Testis (tissue), 5 donors: ENCODE measurements around the gene TRMT10B. TPM values are rescaled to one million over a fixed set of nuclear protein-coding genes. Genes with fewer than 3 reads are reported as not detected.
A peak's percentile ranks its signal among the peaks of the same experiment; 100 is the strongest.

Experiments
- DNase-seq: peaks from one replicate; pipeline ENCODE4 v3.0.0-alpha.2; 2019
- H3K27ac ChIP-seq, 2 donors: fragments of 200-600 bp; sonication (generic); one replicate each; pipeline ENCODE4 v1.5.1; 2019
- H3K27me3 ChIP-seq: fragments of 200-600 bp; sonication (generic); one replicate; pipeline ENCODE4 v1.5.1; 2019
- H3K36me3 ChIP-seq: fragments of 200-600 bp; sonication (generic); one replicate; pipeline ENCODE4 v1.5.1; 2017; ENCODE audit warnings: low read depth; ENCODE audit errors: missing control alignments
- H3K4me1 ChIP-seq: fragments of 200-600 bp; sonication (generic); one replicate; pipeline ENCODE4 v1.5.1; 2019
- H3K4me3 ChIP-seq, 2 donors: fragments of 200-600 bp; sonication (generic); one replicate each; pipeline ENCODE4 v1.5.1; 2017 to 2019
- H3K9me3 ChIP-seq: fragments of 200-600 bp; sonication (generic); one replicate; pipeline ENCODE4 v1.5.1; 2017
- CTCF ChIP-seq, 3 experiments: fragments of 450-650 bp in 2 of 3; fragments of 200-600 bp in 1 of 3; sonication (generic) in 1 of 3; IDR thresholded peaks; one replicate each; pipeline ENCODE4 v1.5.1; 2016 to 2019; ENCODE audit warnings: antibody characterized with exemption in 3 of 3, mild to moderate bottlenecking in 2 of 3, moderate library complexity in 1 of 3
- POLR2A ChIP-seq: fragments of 450-650 bp; IDR thresholded peaks from one replicate; pipeline ENCODE4 v1.6.1; 2017; ENCODE audit warnings: antibody characterized with exemption, mild to moderate bottlenecking, moderate library complexity
- WGBS, 2 donors: methylation state at CpG; one replicate each; pipeline ENCODE4 v1.1.5; 2018; 5-methylcytosine and 5-hydroxymethylcytosine counted together
- intact Hi-C: fragments of 100-400 bp; cut with DNase I; formaldehyde crosslinking; loops from one replicate; pipeline ENCODE4 v1.15.1; 2023; ENCODE audit warnings: low total_unique reads
- long read RNA-seq, 2 donors: transcript quantifications; one replicate each; lab custom pipeline, GENCODE V29; 2026
- polyA plus RNA-seq: library from polyadenylated mRNA; stranded (reverse); fragments of 350-450 nt; fragmentation: Illumina TruSeq; extraction: RNeasy Lipid Tissue Mini Kit (QIAGEN cat#74804); gene quantifications from one replicate; pipeline ENCODE4 v1.2.3, GENCODE V29; 2014; ENCODE audit warnings: low read depth, low replicate concordance; ENCODE audit not compliant: insufficient read depth
- total RNA-seq, 2 donors: library from RNA; depleted of rRNA; stranded (reverse); fragments of >200 nt; gene quantifications; one replicate each; pipeline ENCODE4 v1.2.3, GENCODE V29; 2016

The TRMT10B gene
- total RNA-seq (10 to 100 TPM in 1 of 2 donors, 1 to 10 TPM in 1; 5.8 to 10.9 TPM), polyA plus RNA-seq (4.9 TPM)
- long read RNA-seq, donor 1, partial matches to known transcripts: 34 of 38 reads
- long read RNA-seq, donor 1, other reads (novel, unspliced or antisense): 0 of 38 reads
- long read RNA-seq, donor 2: 0 reads

DNA sequence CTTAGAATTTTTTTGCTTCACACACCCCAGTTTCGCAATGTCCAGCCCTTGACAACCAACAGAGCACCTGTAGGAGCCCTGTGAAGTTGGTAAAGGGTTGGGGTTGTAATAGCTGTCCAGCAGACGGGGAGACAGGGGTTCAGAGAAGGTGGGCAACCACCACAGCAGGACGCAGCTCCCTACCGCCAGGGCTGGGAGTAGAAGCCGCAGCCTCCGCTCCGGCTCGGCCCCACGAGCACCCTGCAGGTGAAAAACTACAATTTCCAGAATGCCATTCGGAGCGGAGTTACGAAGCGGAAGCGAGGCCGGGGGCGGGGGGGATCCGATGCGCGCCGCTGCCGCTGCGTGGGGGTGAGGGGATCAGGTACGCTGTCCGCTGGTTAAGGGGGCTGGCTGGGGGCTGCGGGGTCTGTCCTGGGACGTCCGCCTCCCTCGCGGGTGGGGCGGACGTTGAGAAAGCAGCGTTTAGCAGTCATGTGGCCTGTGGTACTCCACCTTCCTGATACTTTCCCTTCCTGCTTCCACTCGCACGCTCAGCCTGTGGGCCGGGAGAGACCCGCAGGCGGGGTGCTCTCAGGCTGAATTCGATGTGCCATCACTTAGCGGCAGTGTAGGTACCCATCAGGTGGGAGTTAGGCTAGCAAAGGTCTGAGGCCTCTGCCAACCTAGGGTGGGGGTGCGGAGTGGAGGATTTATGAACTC is at the start of gene TRMT10B:
TSS of gene TRMT10B (plus strand) at position 317 of the 702 bp plus-strand sequence. CDS start 8,127 bp downstream, outside the sequence.
- Histone ChIP-seq H3K4me3 (peak within 1 kb of the TSS; percentile 78 to 90), H3K36me3 (no peaks in the 10 kb centered on the region), H3K4me1 (peaks cover 6% of the 10 kb centered on the region), H3K9me3 (no peaks in the 10 kb centered on the region), H3K27me3 (no peaks in the 10 kb centered on the region), H3K27ac (peak within 1 kb of the TSS; percentile 76 to 80)
- peak; percentile 67 for DNase-seq
- 3 to 11% methylated on average over 8 to 40 of the region's 40 CpGs for WGBS, 2 donors
- TF ChIP-seq POLR2A (no peak), CTCF (IDR thresholded peaks at IDR 0.05) (no peak)
- intact Hi-C loops: no loop called here

DNA sequence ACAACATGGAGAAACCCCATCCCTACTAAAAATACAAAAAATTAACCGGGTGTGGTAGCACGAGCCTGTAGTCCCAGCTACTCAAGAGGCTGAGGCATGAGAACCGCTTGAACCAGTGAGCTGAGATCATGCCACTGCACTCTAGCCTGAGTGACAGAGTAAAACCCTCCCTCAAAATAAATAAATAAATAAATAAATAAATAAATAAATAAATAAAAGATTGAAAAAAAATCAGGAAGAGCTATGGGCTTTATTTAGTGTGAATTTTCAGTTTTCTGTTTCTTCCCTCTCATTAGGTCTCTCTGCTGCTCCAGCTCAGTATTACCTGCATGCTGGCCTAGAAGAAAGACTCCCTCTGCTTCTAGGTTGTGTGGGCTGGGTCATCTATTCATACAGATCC is 47.8 kb upstream of the TRMT10B start:
- Histone ChIP-seq H3K36me3 (no peaks in the 10 kb centered on the region), H3K4me1 (no peaks in the 10 kb centered on the region), H3K27ac (no peak overlapping the region), H3K9me3 (no peaks in the 10 kb centered on the region), H3K4me3 (no peak overlapping the region), H3K27me3 (no peaks in the 10 kb centered on the region)
- intact Hi-C loops: no loop called here
- no peak for TF ChIP-seq POLR2A
- TF ChIP-seq CTCF (IDR thresholded peaks at IDR 0.05): no peak
- no peak for DNase-seq
- 77 to 87% methylated on average over 3 of the region's 3 CpGs for WGBS, 2 donors

DNA sequence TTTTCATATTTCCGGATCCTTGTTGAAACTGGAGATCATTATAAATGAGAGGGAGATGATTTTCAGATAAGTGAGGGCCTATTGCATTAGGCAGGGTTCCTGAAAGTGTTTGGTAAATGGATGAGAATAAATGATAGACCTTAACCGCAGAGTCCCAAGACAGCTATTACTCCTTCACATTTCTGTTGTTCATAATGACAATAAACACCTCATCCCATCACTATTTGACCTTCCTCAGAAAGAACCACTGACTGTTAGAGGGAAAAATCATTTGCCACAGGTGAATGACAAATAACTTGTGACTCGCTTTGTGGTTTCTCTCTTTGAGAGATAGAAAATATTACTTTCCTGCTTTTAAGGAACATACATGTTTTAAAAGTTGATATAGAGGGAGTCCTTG is 47.3 kb upstream of the TRMT10B start:
- no peak overlapping the region for H3K27ac ChIP-seq
- no peaks in the 10 kb centered on the region for H3K27me3 ChIP-seq
- no peaks in the 10 kb centered on the region for H3K4me1 ChIP-seq
- no peaks in the 10 kb centered on the region for H3K36me3 ChIP-seq
- H3K9me3 ChIP-seq: no peaks in the 10 kb centered on the region
- intact Hi-C loops: no loop called here
- 89 to 93% methylated on average over 3 of the region's 3 CpGs for WGBS, 2 donors
- TF ChIP-seq POLR2A: no peak
- no peak for TF ChIP-seq CTCF (IDR thresholded peaks at IDR 0.05)
- H3K4me3 ChIP-seq: no peak overlapping the region
- DNase-seq: no peak

DNA sequence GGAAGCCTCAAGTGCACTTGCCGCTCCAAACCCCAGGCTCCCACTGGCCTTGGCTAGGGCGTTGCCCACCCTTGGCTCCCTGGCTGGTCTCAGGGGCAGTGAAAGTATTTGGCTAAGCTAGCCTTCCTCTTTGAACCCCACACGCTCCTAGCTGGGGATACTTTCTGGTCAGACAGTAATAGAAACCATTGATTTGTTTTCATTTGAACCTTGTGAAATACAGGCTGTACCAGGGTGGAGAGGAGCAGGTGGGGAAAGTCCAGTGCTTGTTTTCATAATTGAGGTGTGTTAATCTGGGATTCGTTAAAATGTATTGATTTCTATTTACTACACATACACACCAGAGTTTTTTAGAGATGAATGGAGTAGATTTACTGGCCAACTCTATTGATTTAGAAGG is 45.9 kb upstream of the TRMT10B start:
- Histone ChIP-seq H3K36me3 (no peaks in the 10 kb centered on the region), H3K27ac (no peak overlapping the region), H3K4me3 (no peak overlapping the region), H3K27me3 (no peaks in the 10 kb centered on the region), H3K4me1 (no peaks in the 10 kb centered on the region), H3K9me3 (no peaks in the 10 kb centered on the region)
- 93 to 97% methylated on average over 4 of the region's 4 CpGs for WGBS, 2 donors
- intact Hi-C loops: no loop called here
- no peak for DNase-seq
- no peak for TF ChIP-seq CTCF (IDR thresholded peaks at IDR 0.05)
- no peak for TF ChIP-seq POLR2A

- intact Hi-C loops: no loop called here
- Histone ChIP-seq H3K27ac (no peak overlapping the region), H3K27me3 (no peaks in the 10 kb centered on the region), H3K4me1 (no peaks in the 10 kb centered on the region), H3K36me3 (no peaks in the 10 kb centered on the region), H3K9me3 (no peaks in the 10 kb centered on the region), H3K4me3 (no peak overlapping the region)
- TF ChIP-seq CTCF (IDR thresholded peaks at IDR 0.05) (no peak), POLR2A (no peak)
- no peak for DNase-seq
- WGBS, 2 donors: 87 to 93% methylated on average over 3 of the region's 3 CpGs
Measured at GRCh38 chr9:37710046-37710445, 43.6 kb upstream of the TRMT10B start.
